Endothelial cell of umbilical vein (primary cell): ENCODE measurements around the gene EEF1AKMT1. TPM values are rescaled to one million over a fixed set of nuclear protein-coding genes. Genes with fewer than 3 reads are reported as not detected.
A peak's percentile ranks its signal among the peaks of the same experiment; 100 is the strongest.

Source experiments
- BruUV-seq: library from RNA; stranded (reverse); fragments of 400-500 nt; replicated peaks from 2 replicates; lab custom pipeline; 2021; lab: Mats Ljungman, UMichigan
- CTCF ChIA-PET: fragments of 300-600, 350-600 bp; sonication (Branson Sonifier 250); formaldehyde crosslinking; loops from one replicate; lab custom pipeline; 2021; ENCODE audit warnings: antibody characterized with exemption, inconsistent platforms; lab: Charles Lee
- POLR2A ChIA-PET: fragments of 300-600, 350-600 bp; sonication (Branson Sonifier 250); formaldehyde crosslinking; loops from one replicate; lab custom pipeline; 2021; ENCODE audit warnings: antibody characterized with exemption, inconsistent platforms; lab: Charles Lee
- DNase-seq: peaks from one replicate; pipeline ENCODE4 v3.0.0-alpha.2; 2011; ENCODE audit warnings: low read depth, low spot score
- FAIRE-seq: peaks from 2 replicates; lab custom pipeline; 2011; peaks lifted over from hg19 to GRCh38; lab: Jason Lieb, UNC
- H2AFZ ChIP-seq: 2 replicates; pipeline ENCODE4 v1.6.0; 2012; ENCODE audit warnings: low read depth, low read length, control low read depth, inconsistent platforms
- H3K27ac ChIP-seq: 2 replicates; pipeline ENCODE4 v1.5.1; 2011; ENCODE audit warnings: low read depth, mild to moderate bottlenecking, control low read depth, low read length, moderate library complexity; ENCODE audit not compliant: insufficient read depth
- H3K27me3 ChIP-seq, 2 experiments: 2 replicates each; pipeline versions ENCODE4 v1.6.0 to v1.6.1; 2011; ENCODE audit warnings: low read length in 2 of 2, mixed read lengths in 1 of 2; ENCODE audit not compliant: control insufficient read depth in 2 of 2, insufficient read depth in 2 of 2
- H3K36me3 ChIP-seq, 2 experiments: 2 replicates in 1 of 2; 3 replicates in 1 of 2; pipeline ENCODE4 v1.5.1; 2011; ENCODE audit warnings: low read length in 2 of 2, mild to moderate bottlenecking in 1 of 2, moderate library complexity in 1 of 2; ENCODE audit not compliant: control insufficient read depth in 2 of 2, insufficient read depth in 2 of 2; ENCODE audit errors: extremely low read depth in 1 of 2
- H3K4me1 ChIP-seq: 3 replicates; pipeline ENCODE4 v1.5.1; 2011; ENCODE audit warnings: mild to moderate bottlenecking, low read length; ENCODE audit not compliant: control insufficient read depth, insufficient read depth; ENCODE audit errors: extremely low read depth
- H3K4me2 ChIP-seq: 2 replicates; pipeline ENCODE4 v1.6.1; 2011; ENCODE audit warnings: low read length, control low read depth, mixed read lengths; ENCODE audit not compliant: insufficient read depth
- H3K4me3 ChIP-seq, 3 experiments: fragments of 200-600 bp in 1 of 3; sonication (generic), shearing (Covaris generic) in 1 of 3; replicated peaks in 1 of 3; 2 replicates each; pipeline ENCODE4 v1.5.1; 2011 to 2016; ENCODE audit warnings: control low read depth in 3 of 3, low read length in 3 of 3, mild to moderate bottlenecking in 2 of 3, inconsistent platforms in 1 of 3, low read depth in 1 of 3, moderate library complexity in 1 of 3; ENCODE audit not compliant: insufficient read depth in 1 of 3
- H3K79me2 ChIP-seq: 2 replicates; pipeline ENCODE4 v1.6.0; 2012; ENCODE audit warnings: low read length, inconsistent platforms; ENCODE audit not compliant: control insufficient read depth, insufficient read depth
- H3K9ac ChIP-seq: replicated peaks from 2 replicates; pipeline ENCODE3; 2011; ENCODE audit warnings: low read length, control low read depth; ENCODE audit not compliant: insufficient read depth; ENCODE audit errors: extremely low read depth
- H3K9me1 ChIP-seq: replicated peaks from 3 replicates; pipeline ENCODE4 v1.6.0; 2011; ENCODE audit warnings: mild to moderate bottlenecking, low read length; ENCODE audit not compliant: control insufficient read depth, insufficient read depth; ENCODE audit errors: extremely low read depth
- H3K9me3 ChIP-seq: replicated peaks from 2 replicates; pipeline ENCODE4 v1.5.1; 2012; ENCODE audit warnings: low read length, inconsistent platforms; ENCODE audit not compliant: control insufficient read depth, insufficient read depth
- H4K20me1 ChIP-seq: replicated peaks from 2 replicates; pipeline ENCODE3; 2011; ENCODE audit warnings: mild to moderate bottlenecking, low read length; ENCODE audit not compliant: control insufficient read depth, insufficient read depth; ENCODE audit errors: extremely low read depth
- EZH2 ChIP-seq: IDR thresholded peaks from 2 replicates; pipeline ENCODE4 v1.6.1; 2012; ENCODE audit warnings: borderline replicate concordance, low read depth, mild to moderate bottlenecking, moderate library complexity, low read length, inconsistent platforms; ENCODE audit not compliant: severe bottlenecking
- FOS ChIP-seq: IDR thresholded peaks from 2 replicates; pipeline ENCODE4 v1.6.1; 2011; ENCODE audit warnings: mild to moderate bottlenecking, low read length, moderate library complexity, borderline replicate concordance; ENCODE audit not compliant: insufficient read depth
- GATA2 ChIP-seq: IDR thresholded peaks from 2 replicates; pipeline ENCODE4 v1.7.0; 2011; ENCODE audit warnings: low read depth, mild to moderate bottlenecking, moderate library complexity, mixed read lengths, low read length; ENCODE audit not compliant: insufficient read length, insufficient read depth
- JUN ChIP-seq: IDR thresholded peaks from 2 replicates; pipeline ENCODE4 v1.6.1; 2011; ENCODE audit warnings: borderline replicate concordance, low read depth; ENCODE audit not compliant: insufficient read length, insufficient read depth
- MAX ChIP-seq: IDR thresholded peaks from 2 replicates; pipeline ENCODE4 v1.6.1; 2011; ENCODE audit not compliant: insufficient read depth, insufficient read length
- MYC ChIP-seq: IDR thresholded peaks from one replicate; pipeline ENCODE4 v1.6.1; 2011; ENCODE audit warnings: mild to moderate bottlenecking, low read depth, low read length
- POLR2A ChIP-seq: IDR thresholded peaks from 2 replicates; pipeline ENCODE4 v1.6.1; 2012; ENCODE audit warnings: low read depth, mild to moderate bottlenecking, control low read depth, low read length
- POLR2AphosphoS5 ChIP-seq: IDR thresholded peaks from 2 replicates; pipeline ENCODE4 v1.6.1; 2012; ENCODE audit warnings: low read depth, mild to moderate bottlenecking, control low read depth, low read length, moderate library complexity; ENCODE audit not compliant: insufficient read depth
- dilution Hi-C: fragments of 300-500 bp; cut with MboI; formaldehyde crosslinking; loops from one replicate; pipeline ENCODE4 v1.15.0; 2019; ENCODE audit warnings: low sequenced_read_pairs; ENCODE audit not compliant: extremely low pct_ligation_motif_present
- intact Hi-C: fragments of 100-400 bp; cut with micrococcal nuclease; formaldehyde crosslinking; loops from one replicate; pipeline ENCODE4 v1.10.0; 2022
- polyA plus RNA-seq, 4 experiments: library from polyadenylated mRNA; depleted of rRNA in 3 of 4; stranded (reverse) in 3 of 4; unstranded in 1 of 4; fragments of >200 nt; gene quantifications; 2 replicates each; pipeline versions ENCODE4 v1.2.1 to v1.2.3, GENCODE V29; 2011 to 2012; ENCODE audit warnings: missing spikeins in 1 of 4
- total RNA-seq: library from RNA; stranded (reverse); gene quantifications from 2 replicates; pipeline ENCODE4 v1.2.3, GENCODE V29; 2021

EEF1AKMT1 gene
- total and polyA plus RNA-seq, 2 donors (not counting 3 experiments of a cell fraction or from before 2014, with no cell fraction given): 9.0 to 11.1 TPM

- Histone ChIP-seq H3K27ac (no peak overlapping the region), H4K20me1 (no peaks in the 10 kb centered on the region), H3K79me2 (no peaks in the 10 kb centered on the region), H3K36me3 (peaks cover 2 to 3% of the 10 kb centered on the region in 2 experiments), H3K9ac (no peak overlapping the region), H3K4me2 (no peak overlapping the region), H3K9me1 (no peaks in the 10 kb centered on the region), H3K9me3 (no peaks in the 10 kb centered on the region), H2AFZ (no peak overlapping the region), H3K4me3 (no peak overlapping the region), H3K27me3 (no peaks in the 10 kb centered on the region), H3K4me1 (peaks cover 2% of the 10 kb centered on the region)
- TSS peak; percentile 3 for BruUV-seq
- POLR2A ChIA-PET: no interaction called here
- intact Hi-C loops (no loop called here), dilution Hi-C loops (no loop called here)
- TF ChIP-seq JUN (no peak), POLR2A (no peak)
- CTCF ChIA-PET: interaction anchor here (1.9 to 2.4 kb wide), 2 partner anchors 47 to 53 kb away, joined by 4 to 7 read pairs; no protein-coding TSS in a partner anchor
- FAIRE-seq (no peak), DNase-seq (no peak)
These were observed 8.5 kb upstream of the EEF1AKMT1 start for GRCh38 chr13:20782116-20782708.

- POLR2A ChIA-PET: no interaction called here
- Histone ChIP-seq H3K9me3 (no peaks in the 10 kb centered on the region), H2AFZ (no peak overlapping the region), H3K4me2 (no peak overlapping the region), H3K27ac (no peak overlapping the region), H4K20me1 (no peaks in the 10 kb centered on the region), H3K9ac (no peak overlapping the region), H3K36me3 (peaks cover 0 to 2% of the 10 kb centered on the region in 2 experiments), H3K27me3 (no peaks in the 10 kb centered on the region), H3K4me3 (no peak overlapping the region), H3K4me1 (no peaks in the 10 kb centered on the region), H3K9me1 (no peaks in the 10 kb centered on the region), H3K79me2 (no peaks in the 10 kb centered on the region)
- FAIRE-seq (no peak), DNase-seq (no peak)
- BruUV-seq: no TSS peak
- TF ChIP-seq FOS: no peak
- TF ChIP-seq POLR2AphosphoS5: no peak
- TF ChIP-seq EZH2: no peak
- no peak for TF ChIP-seq MAX
- no peak for TF ChIP-seq JUN
- no peak for TF ChIP-seq GATA2
- no peak for TF ChIP-seq MYC
- no peak for TF ChIP-seq POLR2A
- intact Hi-C loops: no loop called here
- dilution Hi-C loops: no loop called here
- CTCF ChIA-PET: no interaction called here
These were observed 6.6 kb upstream of the EEF1AKMT1 start for GRCh38 chr13:20780317-20780716.
